HCT116 (cell line): ENCODE data around the gene PDLIM5. TPM values are rescaled to one million over a fixed set of nuclear protein-coding genes. Genes with fewer than 3 reads are reported as not detected.
"Not testable (repeated sequence)": the region's sequence is repeated elsewhere in the genome, so short reads cannot be mapped to it uniquely, and the experiment has no call there.

ENCODE experiments used
- ATAC-seq: fragments of 200-7000 bp; cut with Tn5 transposase; 2 replicates; pipeline ENCODE4 v1.9.1; 2020; ENCODE audit warnings: mild to moderate bottlenecking, moderate library complexity
- BruUV-seq: library from RNA; stranded (reverse); fragments of 400-500 nt; replicated peaks from 2 replicates; lab custom pipeline; 2021; lab: Mats Ljungman, UMichigan
- CTCF ChIA-PET: fragments of 300-600 bp; sonication (Branson Sonifier 250); formaldehyde crosslinking; loops from one replicate; lab custom pipeline; 2021; ENCODE audit warnings: antibody characterized with exemption; lab: Charles Lee
- POLR2A ChIA-PET: fragments of 300-600, 350-600 bp; sonication (Branson Sonifier 250); formaldehyde crosslinking; loops from one replicate; lab custom pipeline; 2021; ENCODE audit warnings: antibody characterized with exemption; lab: Charles Lee
- RAD21 ChIA-PET, 2 experiments: fragments of 300-600 bp; sonication (Branson Sonifier 250); formaldehyde crosslinking; loops; one replicate each; lab custom pipeline; 2023; ENCODE audit warnings: low total read pairs in 2 of 2; ENCODE audit not compliant: uncharacterized antibody in 2 of 2, unreplicated experiment in 2 of 2, low non-redundant PET in 1 of 2; lab: Charles Lee
- DNase-seq: peaks from one replicate; pipeline ENCODE4 v3.0.0-alpha.2; 2010; ENCODE audit warnings: low read depth, low spot score
- H2AFZ ChIP-seq: fragments of 200-600 bp; shearing (Covaris generic), sonication (generic); 2 replicates; pipeline ENCODE4 v1.6.1; 2017; ENCODE audit warnings: low read depth, mixed run types, mixed read lengths, antibody characterized with exemption, low read length; ENCODE audit not compliant: poor library complexity, severe bottlenecking
- H3K27ac ChIP-seq: 2 replicates; pipeline ENCODE4 v1.5.1; 2012; ENCODE audit warnings: low read depth, low read length
- H3K27me3 ChIP-seq: fragments of 200-600 bp; sonication (generic); 2 replicates; pipeline ENCODE4 v1.6.1; 2016; ENCODE audit warnings: mixed run types, low read length, mixed read lengths; ENCODE audit not compliant: insufficient read depth
- H3K36me3 ChIP-seq, 2 experiments: fragments of 200-500 bp in 1 of 2; fragments of 200-600 bp in 1 of 2; sonication (Bioruptor generic) in 1 of 2; sonication (generic) in 1 of 2; 2 replicates each; pipeline versions ENCODE4 v1.5.1 to v1.6.1; 2014 to 2016; ENCODE audit warnings: low read length in 2 of 2, inconsistent platforms in 1 of 2, mixed read lengths in 1 of 2, mixed run types in 1 of 2; ENCODE audit not compliant: insufficient read depth in 2 of 2, control insufficient read depth in 1 of 2
- H3K4me1 ChIP-seq, 2 experiments: fragments of 200-600 bp in 1 of 2; sonication (generic) in 1 of 2; 2 replicates each; pipeline versions ENCODE4 v1.5.1 to v1.6.1; 2012 to 2017; ENCODE audit warnings: low read length in 2 of 2, inconsistent platforms in 1 of 2, mild to moderate bottlenecking in 1 of 2, mixed read lengths in 1 of 2, mixed run types in 1 of 2, moderate library complexity in 1 of 2; ENCODE audit not compliant: insufficient read depth in 2 of 2, control insufficient read depth in 1 of 2
- H3K4me2 ChIP-seq: fragments of 200-600 bp; sonication (generic); 2 replicates; pipeline ENCODE4 v1.6.1; 2017; ENCODE audit warnings: mixed run types, low read length, mixed read lengths
- H3K4me3 ChIP-seq, 2 experiments: fragments of 200-600 bp in 1 of 2; sonication (generic) in 1 of 2; replicated peaks in 1 of 2; 2 replicates each; pipeline ENCODE4 v1.5.1; 2011 to 2016; ENCODE audit warnings: low read length in 2 of 2, control low read depth in 1 of 2, low read depth in 1 of 2, mild to moderate bottlenecking in 1 of 2, mixed read lengths in 1 of 2, mixed run types in 1 of 2
- H3K79me2 ChIP-seq: fragments of 200-600 bp; sonication (generic); 2 replicates; pipeline ENCODE4 v1.6.1; 2017; ENCODE audit warnings: mild to moderate bottlenecking, mixed run types, low read length, moderate library complexity, mixed read lengths; ENCODE audit not compliant: insufficient read depth
- H3K9ac ChIP-seq: fragments of 200-600 bp; sonication (generic); 2 replicates; pipeline ENCODE4 v1.6.1; 2016; ENCODE audit warnings: low read length, mixed read lengths
- H3K9me2 ChIP-seq: fragments of 200-600 bp; sonication (generic), shearing (Covaris generic); 2 replicates; pipeline ENCODE4 v1.6.1; 2017; ENCODE audit warnings: mixed run types, mild to moderate bottlenecking, moderate library complexity; ENCODE audit not compliant: insufficient read depth
- H3K9me3 ChIP-seq, 2 experiments: fragments of 200-500 bp in 1 of 2; fragments of 200-600 bp in 1 of 2; sonication (Bioruptor generic) in 1 of 2; sonication (generic) in 1 of 2; 2 replicates each; pipeline ENCODE4 v1.6.1; 2014 to 2017; ENCODE audit warnings: low read length in 2 of 2, mixed read lengths in 2 of 2, inconsistent platforms in 1 of 2, low read depth in 1 of 2, mild to moderate bottlenecking in 1 of 2, mixed run types in 1 of 2, moderate library complexity in 1 of 2; ENCODE audit not compliant: control insufficient read depth in 1 of 2, insufficient read depth in 1 of 2
- H4K20me1 ChIP-seq: fragments of 200-600 bp; sonication (generic), shearing (Covaris generic); 2 replicates; pipeline ENCODE4 v1.6.1; 2017; ENCODE audit warnings: mixed run types, mild to moderate bottlenecking, moderate library complexity; ENCODE audit not compliant: insufficient read depth
- ATF3 ChIP-seq: IDR thresholded peaks from 2 replicates; pipeline ENCODE4 v1.6.1; 2012
- REST ChIP-seq: IDR thresholded peaks from 2 replicates; pipeline ENCODE4 v1.6.1; 2012; ENCODE audit warnings: low read depth
- SP1 ChIP-seq: IDR thresholded peaks from 2 replicates; pipeline ENCODE4 v1.6.1; 2012; ENCODE audit warnings: low read depth
- SRF ChIP-seq: IDR thresholded peaks from 2 replicates; pipeline ENCODE4 v1.6.1; 2012; ENCODE audit warnings: low read depth
- ZFX ChIP-seq: fragments of 450-650 bp; IDR thresholded peaks from 2 replicates; pipeline ENCODE4 v1.6.1; 2017
- intact Hi-C: fragments of 100-400 bp; cut with micrococcal nuclease; formaldehyde crosslinking; loops from 2 replicates; pipeline ENCODE4 v1.10.0; 2022
- total RNA-seq: library from RNA; stranded (reverse); gene quantifications from one replicate; pipeline ENCODE4 v1.2.1, GENCODE V29; 2021; ENCODE audit not compliant: unreplicated experiment

PDLIM5 gene
- total RNA-seq, 1 experiment from 2014 or later, result 130 TPM

GRCh38 chr4:94660614-94661013, 208.9 kb downstream of the PDLIM5 start:
- ChIA-PET CTCF (no interaction called here), POLR2A (no interaction called here), RAD21 (no interaction called here)
- H3K9me2 ChIP-seq, result no peaks in the 10 kb centered on the region
- TF ChIP-seq ZFX, result no peak
- TF ChIP-seq ATF3, result no peak
- no peak for TF ChIP-seq REST
- no peak for TF ChIP-seq SP1
- no peak for TF ChIP-seq SRF
- H3K27ac ChIP-seq, result no peak overlapping the region
- no TSS peak for BruUV-seq
- DNase-seq, result no peak
- H2AFZ ChIP-seq, result no peak overlapping the region
- H3K4me2 ChIP-seq, result no peak overlapping the region
- peaks cover 0 to 31% of the 10 kb centered on the region in 2 experiments; a peak in 2 of 4 replicates for H3K36me3 ChIP-seq
- intact Hi-C loops, result no loop called here
- H3K79me2 ChIP-seq, result no peaks in the 10 kb centered on the region
- H3K27me3 ChIP-seq, result no peaks in the 10 kb centered on the region
- H4K20me1 ChIP-seq, result no peaks in the 10 kb centered on the region
- no peak overlapping the region for H3K9ac ChIP-seq
- ATAC-seq, result no peak
- H3K9me3 ChIP-seq, result no peaks in the 10 kb centered on the region
- H3K4me1 ChIP-seq, result no peaks in the 10 kb centered on the region
- no peak overlapping the region for H3K4me3 ChIP-seq

- H3K4me2 ChIP-seq, RAD21 ChIA-PET, H3K27ac ChIP-seq, ATAC-seq, H3K27me3 ChIP-seq, DNase-seq, H3K9me2 ChIP-seq, H3K4me3 ChIP-seq, H3K9ac ChIP-seq, BruUV-seq, POLR2A ChIA-PET, CTCF ChIA-PET, H3K9me3 ChIP-seq, H2AFZ ChIP-seq, H3K79me2 ChIP-seq, H3K4me1 ChIP-seq, intact Hi-C loops, H4K20me1 ChIP-seq: not testable (repeated sequence)
- peaks cover 0 to 26% of the 10 kb centered on the region in 2 experiments; a peak in 2 of 4 replicates for H3K36me3 ChIP-seq
These were observed 213.3 kb downstream of the PDLIM5 start for GRCh38 chr4:94665021-94665420.
